ENCODE results near the gene FAM120A.

The FAM120A gene

GRCh38 chr9:93520523-93520922 is 69.0 kb downstream of the FAM120A start:
- no peak overlapping the region for H3K9ac ChIP-seq (ENCODE audit: low read depth in 1 of 2, low read length in 2 of 2)
- no peaks in the 10 kb centered on the region for H3K27me3 ChIP-seq (ENCODE audit: control insufficient read depth in 1 of 2, insufficient read depth in 2 of 2, low read length in 2 of 2)
- H3K27ac ChIP-seq (ENCODE audit: low read depth, low read length), result no peak overlapping the region
- no peak overlapping the region for H3K4me3 ChIP-seq (ENCODE audit: low read depth in 1 of 2, low read length in 2 of 2)
- H3K9me3 ChIP-seq (ENCODE audit: control insufficient read depth in 1 of 2, low read length in 2 of 2), result no peaks in the 10 kb centered on the region
- no peaks in the 10 kb centered on the region for H3K4me1 ChIP-seq (ENCODE audit: control insufficient read depth in 1 of 2, insufficient read depth in 2 of 2, low read length in 2 of 2)
- peaks cover 26 to 65% of the 10 kb centered on the region in 2 donors for H3K36me3 ChIP-seq (ENCODE audit: control insufficient read depth in 1 of 2, insufficient read depth in 2 of 2, low read length in 2 of 2)

GRCh38 chr9:93522736-93523135 is 71.3 kb downstream of the FAM120A start:
- H3K27me3 ChIP-seq (ENCODE audit: control insufficient read depth in 1 of 2, insufficient read depth in 2 of 2, low read length in 2 of 2), result no peaks in the 10 kb centered on the region
- H3K4me1 ChIP-seq (ENCODE audit: control insufficient read depth in 1 of 2, insufficient read depth in 2 of 2, low read length in 2 of 2), result no peaks in the 10 kb centered on the region
- peaks cover 29 to 72% of the 10 kb centered on the region in 2 donors for H3K36me3 ChIP-seq (ENCODE audit: control insufficient read depth in 1 of 2, insufficient read depth in 2 of 2, low read length in 2 of 2)
- no peak overlapping the region for H3K4me3 ChIP-seq (ENCODE audit: low read depth in 1 of 2, low read length in 2 of 2)
- no peak overlapping the region for H3K27ac ChIP-seq (ENCODE audit: low read depth, low read length)
- no peaks in the 10 kb centered on the region for H3K9me3 ChIP-seq (ENCODE audit: control insufficient read depth in 1 of 2, low read length in 2 of 2)
- no peak overlapping the region for H3K9ac ChIP-seq (ENCODE audit: low read depth in 1 of 2, low read length in 2 of 2)

GRCh38 chr9:93523518-93524144 is 72.1 kb downstream of the FAM120A start:
- no peaks in the 10 kb centered on the region for H3K9me3 ChIP-seq (ENCODE audit: control insufficient read depth in 1 of 2, low read length in 2 of 2)
- H3K9ac ChIP-seq (ENCODE audit: low read depth in 1 of 2, low read length in 2 of 2), result no peak overlapping the region
- peaks cover 21 to 73% of the 10 kb centered on the region in 2 donors for H3K36me3 ChIP-seq (ENCODE audit: control insufficient read depth in 1 of 2, insufficient read depth in 2 of 2, low read length in 2 of 2)
- H3K4me3 ChIP-seq (ENCODE audit: low read depth in 1 of 2, low read length in 2 of 2), result no peak overlapping the region
- no peaks in the 10 kb centered on the region for H3K27me3 ChIP-seq (ENCODE audit: control insufficient read depth in 1 of 2, insufficient read depth in 2 of 2, low read length in 2 of 2)
- H3K4me1 ChIP-seq (ENCODE audit: control insufficient read depth in 1 of 2, insufficient read depth in 2 of 2, low read length in 2 of 2), result no peaks in the 10 kb centered on the region
- no peak overlapping the region for H3K27ac ChIP-seq (ENCODE audit: low read depth, low read length)

GRCh38 chr9:93525476-93525875 is 74.0 kb downstream of the FAM120A start:
- Histone ChIP-seq H3K4me1 (ENCODE audit: control insufficient read depth in 1 of 2, insufficient read depth in 2 of 2, low read length in 2 of 2) (no peaks in the 10 kb centered on the region), H3K9me3 (ENCODE audit: control insufficient read depth in 1 of 2, low read length in 2 of 2) (no peaks in the 10 kb centered on the region), H3K4me3 (ENCODE audit: low read depth in 1 of 2, low read length in 2 of 2) (no peak overlapping the region), H3K36me3 (ENCODE audit: control insufficient read depth in 1 of 2, insufficient read depth in 2 of 2, low read length in 2 of 2) (peaks cover 27 to 74% of the 10 kb centered on the region in 2 donors), H3K27me3 (ENCODE audit: control insufficient read depth in 1 of 2, insufficient read depth in 2 of 2, low read length in 2 of 2) (no peaks in the 10 kb centered on the region), H3K9ac (ENCODE audit: low read depth in 1 of 2, low read length in 2 of 2) (no peak overlapping the region), H3K27ac (ENCODE audit: low read depth, low read length) (no peak overlapping the region)

- Histone ChIP-seq H3K27ac (ENCODE audit: low read depth, low read length) (no peak overlapping the region), H3K36me3 (ENCODE audit: control insufficient read depth in 1 of 2, insufficient read depth in 2 of 2, low read length in 2 of 2) (peaks cover 37 to 93% of the 10 kb centered on the region in 2 donors), H3K9ac (ENCODE audit: low read depth in 1 of 2, low read length in 2 of 2) (no peak overlapping the region), H3K27me3 (ENCODE audit: control insufficient read depth in 1 of 2, insufficient read depth in 2 of 2, low read length in 2 of 2) (no peaks in the 10 kb centered on the region), H3K4me3 (ENCODE audit: low read depth in 1 of 2, low read length in 2 of 2) (no peak overlapping the region), H3K9me3 (ENCODE audit: control insufficient read depth in 1 of 2, low read length in 2 of 2) (no peaks in the 10 kb centered on the region), H3K4me1 (ENCODE audit: control insufficient read depth in 1 of 2, insufficient read depth in 2 of 2, low read length in 2 of 2) (no peaks in the 10 kb centered on the region)
Measured at GRCh38 chr9:93531374-93531773, 79.9 kb downstream of the FAM120A start.

GRCh38 chr9:93532141-93532540 is 80.7 kb downstream of the FAM120A start:
- Histone ChIP-seq H3K4me3 (ENCODE audit: low read depth in 1 of 2, low read length in 2 of 2) (no peak overlapping the region), H3K4me1 (ENCODE audit: control insufficient read depth in 1 of 2, insufficient read depth in 2 of 2, low read length in 2 of 2) (no peaks in the 10 kb centered on the region), H3K9ac (ENCODE audit: low read depth in 1 of 2, low read length in 2 of 2) (no peak overlapping the region), H3K9me3 (ENCODE audit: control insufficient read depth in 1 of 2, low read length in 2 of 2) (no peaks in the 10 kb centered on the region), H3K36me3 (ENCODE audit: control insufficient read depth in 1 of 2, insufficient read depth in 2 of 2, low read length in 2 of 2) (peaks cover 33 to 91% of the 10 kb centered on the region in 2 donors), H3K27ac (ENCODE audit: low read depth, low read length) (no peak overlapping the region), H3K27me3 (ENCODE audit: control insufficient read depth in 1 of 2, insufficient read depth in 2 of 2, low read length in 2 of 2) (no peaks in the 10 kb centered on the region)

- Histone ChIP-seq H3K27ac (ENCODE audit: low read depth, low read length) (no peak overlapping the region), H3K36me3 (ENCODE audit: control insufficient read depth in 1 of 2, insufficient read depth in 2 of 2, low read length in 2 of 2) (peaks cover 32 to 89% of the 10 kb centered on the region in 2 donors), H3K9ac (ENCODE audit: low read depth in 1 of 2, low read length in 2 of 2) (no peak overlapping the region), H3K4me3 (ENCODE audit: low read depth in 1 of 2, low read length in 2 of 2) (no peak overlapping the region), H3K27me3 (ENCODE audit: control insufficient read depth in 1 of 2, insufficient read depth in 2 of 2, low read length in 2 of 2) (no peaks in the 10 kb centered on the region), H3K4me1 (ENCODE audit: control insufficient read depth in 1 of 2, insufficient read depth in 2 of 2, low read length in 2 of 2) (no peaks in the 10 kb centered on the region), H3K9me3 (ENCODE audit: control insufficient read depth in 1 of 2, low read length in 2 of 2) (no peaks in the 10 kb centered on the region)
Measured at GRCh38 chr9:93533863-93534262, 82.4 kb downstream of the FAM120A start.

- Histone ChIP-seq H3K36me3 (ENCODE audit: control insufficient read depth in 1 of 2, insufficient read depth in 2 of 2, low read length in 2 of 2) (peaks cover 29 to 86% of the 10 kb centered on the region in 2 donors), H3K9me3 (ENCODE audit: control insufficient read depth in 1 of 2, low read length in 2 of 2) (no peaks in the 10 kb centered on the region), H3K9ac (ENCODE audit: low read depth in 1 of 2, low read length in 2 of 2) (no peak overlapping the region), H3K4me1 (ENCODE audit: control insufficient read depth in 1 of 2, insufficient read depth in 2 of 2, low read length in 2 of 2) (no peaks in the 10 kb centered on the region), H3K27me3 (ENCODE audit: control insufficient read depth in 1 of 2, insufficient read depth in 2 of 2, low read length in 2 of 2) (no peaks in the 10 kb centered on the region), H3K4me3 (ENCODE audit: low read depth in 1 of 2, low read length in 2 of 2) (no peak overlapping the region), H3K27ac (ENCODE audit: low read depth, low read length) (no peak overlapping the region)
Measured at GRCh38 chr9:93536167-93536566, 84.7 kb downstream of the FAM120A start.

GRCh38 chr9:93536874-93537273 is 85.4 kb downstream of the FAM120A start:
- Histone ChIP-seq H3K36me3 (ENCODE audit: control insufficient read depth in 1 of 2, insufficient read depth in 2 of 2, low read length in 2 of 2) (peaks cover 29 to 85% of the 10 kb centered on the region in 2 donors), H3K9ac (ENCODE audit: low read depth in 1 of 2, low read length in 2 of 2) (no peak overlapping the region), H3K4me3 (ENCODE audit: low read depth in 1 of 2, low read length in 2 of 2) (no peak overlapping the region), H3K27ac (ENCODE audit: low read depth, low read length) (no peak overlapping the region), H3K27me3 (ENCODE audit: control insufficient read depth in 1 of 2, insufficient read depth in 2 of 2, low read length in 2 of 2) (no peaks in the 10 kb centered on the region), H3K4me1 (ENCODE audit: control insufficient read depth in 1 of 2, insufficient read depth in 2 of 2, low read length in 2 of 2) (no peaks in the 10 kb centered on the region), H3K9me3 (ENCODE audit: control insufficient read depth in 1 of 2, low read length in 2 of 2) (no peaks in the 10 kb centered on the region)

GRCh38 chr9:93540305-93540704 is 88.8 kb downstream of the FAM120A start:
- Histone ChIP-seq H3K36me3 (ENCODE audit: control insufficient read depth in 1 of 2, insufficient read depth in 2 of 2, low read length in 2 of 2) (peaks cover 21 to 81% of the 10 kb centered on the region in 2 donors), H3K4me1 (ENCODE audit: control insufficient read depth in 1 of 2, insufficient read depth in 2 of 2, low read length in 2 of 2) (no peaks in the 10 kb centered on the region), H3K9ac (ENCODE audit: low read depth in 1 of 2, low read length in 2 of 2) (no peak overlapping the region), H3K27ac (ENCODE audit: low read depth, low read length) (no peak overlapping the region), H3K27me3 (ENCODE audit: control insufficient read depth in 1 of 2, insufficient read depth in 2 of 2, low read length in 2 of 2) (no peaks in the 10 kb centered on the region), H3K4me3 (ENCODE audit: low read depth in 1 of 2, low read length in 2 of 2) (no peak overlapping the region), H3K9me3 (ENCODE audit: control insufficient read depth in 1 of 2, low read length in 2 of 2) (no peaks in the 10 kb centered on the region)

Data from duodenal mucosa (tissue), 2 donors.